Middle frontal gyrus (tissue), 1 donor: Measurements from ENCODE around the gene C1QTNF3.
A peak's percentile ranks its signal among the peaks of the same experiment; 100 is the strongest.

Experiments used
- DNase-seq: peaks from one replicate; pipeline ENCODE4 v3.0.0-alpha.2; 2015; ENCODE audit warnings: low spot score; ENCODE audit errors: extremely low spot score

The C1QTNF3 gene

GRCh38 chr5:33999978-34000377 is 43.0 kb downstream of the C1QTNF3 start:
- DNase-seq, result no peak

- peak; percentile 69 for DNase-seq
Measured at GRCh38 chr5:33997331-33997983, 45.6 kb downstream of the C1QTNF3 start.

GRCh38 chr5:33995865-33996264 is 47.1 kb downstream of the C1QTNF3 start:
- no peak for DNase-seq

- DNase-seq, result no peak
Measured at GRCh38 chr5:33994845-33995244, 48.2 kb downstream of the C1QTNF3 start.

- no peak for DNase-seq
Measured at GRCh38 chr5:33992864-33993263, 50.1 kb downstream of the C1QTNF3 start.

GRCh38 chr5:33985447-33985846 is 57.6 kb downstream of the C1QTNF3 start:
- DNase-seq, result no peak

GRCh38 chr5:33984671-33985124 is 58.3 kb downstream of the C1QTNF3 start, which contains the start of gene SLC45A2:
SLC45A2 (minus strand) TSS chr5:33984693; CDS start chr5:33984583, 110 bp downstream.
- no peak for DNase-seq

- no peak for DNase-seq
Measured at GRCh38 chr5:33984178-33984577, 58.8 kb downstream of the C1QTNF3 start.

GRCh38 chr5:33981408-33982162 is 61.4 kb downstream of the C1QTNF3 start:
- no peak for DNase-seq

GRCh38 chr5:33980030-33980429 is 63.0 kb downstream of the C1QTNF3 start:
- no peak for DNase-seq

GRCh38 chr5:33978306-33978705 is 64.7 kb downstream of the C1QTNF3 start:
- no peak for DNase-seq

GRCh38 chr5:33976307-33976706 is 66.7 kb downstream of the C1QTNF3 start:
- no peak for DNase-seq

- no peak for DNase-seq
Measured at GRCh38 chr5:33975852-33976251, 67.2 kb downstream of the C1QTNF3 start.

- DNase-seq, result no peak
Measured at GRCh38 chr5:33973271-33973670, 69.7 kb downstream of the C1QTNF3 start.

- no peak for DNase-seq
Measured at GRCh38 chr5:33969572-33970452, 73.2 kb downstream of the C1QTNF3 start.

GRCh38 chr5:33968211-33969005 is 74.6 kb downstream of the C1QTNF3 start:
- no peak for DNase-seq
